22Rv1 (cell line): ENCODE measurements around the gene SH3RF1.

Experiments
- CTCF ChIP-seq: fragments of 450-650 bp; IDR thresholded peaks from 2 replicates; pipeline ENCODE4 v1.5.1; 2017; ENCODE audit warnings: mild to moderate bottlenecking
- ZFX ChIP-seq: fragments of 450-650 bp; IDR thresholded peaks from 2 replicates; pipeline ENCODE4 v1.6.1; 2017; ENCODE audit warnings: antibody characterized with exemption, borderline replicate concordance

- TF ChIP-seq CTCF (no peak), ZFX (no peak)
These were observed 189.8 kb downstream of the SH3RF1 start for GRCh38 chr4:169080981-169081380.
